NB4 (cell line): ENCODE results near the gene ATP5MG.

ENCODE experiments used
- CTCF ChIP-seq: IDR thresholded peaks from one replicate; pipeline ENCODE4 v1.5.1; 2012; ENCODE audit warnings: low read depth, low read length
- POLR2A ChIP-seq: IDR thresholded peaks from 2 replicates; pipeline ENCODE4 v1.6.1; 2011; ENCODE audit warnings: mild to moderate bottlenecking; ENCODE audit not compliant: insufficient read length; ENCODE audit errors: extremely low read depth

GRCh38 chr11:118359295-118359958 lies 42.0 kb upstream of the ATP5MG start, which contains the start of gene UBE4A:
- TF ChIP-seq POLR2A (peak; percentile 93), CTCF (no peak)
